ENCODE results near the gene SHISA5.

DNA sequence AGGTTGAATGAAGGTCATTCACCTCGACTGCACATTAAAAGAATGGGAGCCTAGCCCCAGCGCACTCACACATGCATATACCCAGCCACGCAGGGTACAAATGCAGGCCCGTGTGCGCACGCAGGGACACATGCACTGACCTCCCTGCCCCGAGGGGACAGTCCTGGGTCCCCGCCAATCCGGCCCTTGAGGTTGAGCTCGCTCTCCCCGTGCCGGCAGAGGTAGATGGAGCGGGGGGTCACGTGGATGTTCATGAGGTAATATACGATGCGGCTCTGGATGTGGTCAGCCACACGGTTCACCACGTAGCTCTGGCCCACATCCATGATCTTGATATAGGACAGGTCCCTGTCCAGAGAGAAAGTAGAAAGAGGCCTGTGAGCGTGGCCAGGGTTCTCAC, 32.1 kb upstream of the SHISA5 start:
- TF ChIP-seq, protein P1, sequence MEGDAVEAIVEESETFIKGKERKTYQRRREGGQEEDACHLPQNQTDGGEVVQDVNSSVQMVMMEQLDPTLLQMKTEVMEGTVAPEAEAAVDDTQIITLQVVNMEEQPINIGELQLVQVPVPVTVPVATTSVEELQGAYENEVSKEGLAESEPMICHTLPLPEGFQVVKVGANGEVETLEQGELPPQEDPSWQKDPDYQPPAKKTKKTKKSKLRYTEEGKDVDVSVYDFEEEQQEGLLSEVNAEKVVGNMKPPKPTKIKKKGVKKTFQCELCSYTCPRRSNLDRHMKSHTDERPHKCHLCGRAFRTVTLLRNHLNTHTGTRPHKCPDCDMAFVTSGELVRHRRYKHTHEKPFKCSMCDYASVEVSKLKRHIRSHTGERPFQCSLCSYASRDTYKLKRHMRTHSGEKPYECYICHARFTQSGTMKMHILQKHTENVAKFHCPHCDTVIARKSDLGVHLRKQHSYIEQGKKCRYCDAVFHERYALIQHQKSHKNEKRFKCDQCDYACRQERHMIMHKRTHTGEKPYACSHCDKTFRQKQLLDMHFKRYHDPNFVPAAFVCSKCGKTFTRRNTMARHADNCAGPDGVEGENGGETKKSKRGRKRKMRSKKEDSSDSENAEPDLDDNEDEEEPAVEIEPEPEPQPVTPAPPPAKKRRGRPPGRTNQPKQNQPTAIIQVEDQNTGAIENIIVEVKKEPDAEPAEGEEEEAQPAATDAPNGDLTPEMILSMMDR (IDR thresholded peaks at IDR 0.05; ENCODE audit: borderline replicate concordance, extremely low read depth, low read length, poor library complexity, severe bottlenecking) = no peak
- no peak for TF ChIP-seq EZH2 (IDR thresholded peaks at IDR 0.05; ENCODE audit: borderline replicate concordance, low read depth, low read length, severe bottlenecking)
